ENCODE measurements around the gene PCK1.

PCK1 gene

GRCh38 chr20:57559658-57560553 lies 1.0 kb upstream of the PCK1 start:
- DNase-seq (ENCODE audit: low read depth in 2 of 2, low spot score in 1 of 2), result no peak

GRCh38 chr20:57561356-57562279 lies 708 bp downstream of the PCK1 start:
- no peak for DNase-seq (ENCODE audit: low read depth in 2 of 2, low spot score in 1 of 2)

GRCh38 chr20:57562541-57563465 lies 1.9 kb downstream of the PCK1 start:
- DNase-seq (ENCODE audit: low read depth in 2 of 2, low spot score in 1 of 2), result no peak

- DNase-seq (ENCODE audit: low read depth in 2 of 2, low spot score in 1 of 2), result no peak
Measured at GRCh38 chr20:57563522-57563921, 2.6 kb downstream of the PCK1 start.

GRCh38 chr20:57564180-57564802 lies 3.4 kb downstream of the PCK1 start:
- DNase-seq (ENCODE audit: low read depth in 2 of 2, low spot score in 1 of 2), result no peak

GRCh38 chr20:57564951-57565642 lies 4.2 kb downstream of the PCK1 start:
- DNase-seq (ENCODE audit: low read depth in 2 of 2, low spot score in 1 of 2), result no peak

GRCh38 chr20:57566399-57566798 lies 5.5 kb downstream of the PCK1 start:
- DNase-seq (ENCODE audit: low read depth in 2 of 2, low spot score in 1 of 2), result no peak

- no peak for DNase-seq (ENCODE audit: low read depth in 2 of 2, low spot score in 1 of 2)
Measured at GRCh38 chr20:57566803-57567459, 6.0 kb downstream of the PCK1 start.

GRCh38 chr20:57567471-57568079 lies 6.7 kb downstream of the PCK1 start:
- DNase-seq (ENCODE audit: low read depth in 2 of 2, low spot score in 1 of 2), result no peak

GRCh38 chr20:57568088-57568896 lies 7.4 kb downstream of the PCK1 start:
- no peak for DNase-seq (ENCODE audit: low read depth in 2 of 2, low spot score in 1 of 2)

GRCh38 chr20:57568960-57569359 lies 8.1 kb downstream of the PCK1 start:
- no peak for DNase-seq (ENCODE audit: low read depth in 2 of 2, low spot score in 1 of 2)

- DNase-seq (ENCODE audit: low read depth in 2 of 2, low spot score in 1 of 2), result no peak
Measured at GRCh38 chr20:57570145-57570850, 9.4 kb downstream of the PCK1 start.

GRCh38 chr20:57570920-57571319 lies 10.0 kb downstream of the PCK1 start:
- no peak for DNase-seq (ENCODE audit: low read depth in 2 of 2, low spot score in 1 of 2)

- no peak for DNase-seq (ENCODE audit: low read depth in 2 of 2, low spot score in 1 of 2)
Measured at GRCh38 chr20:57571782-57572416, 11.0 kb downstream of the PCK1 start.

- DNase-seq (ENCODE audit: low read depth in 2 of 2, low spot score in 1 of 2), result no peak
Measured at GRCh38 chr20:57573242-57573641, 12.3 kb downstream of the PCK1 start.

GRCh38 chr20:57573894-57574293 lies 13.0 kb downstream of the PCK1 start:
- no peak for DNase-seq (ENCODE audit: low read depth in 2 of 2, low spot score in 1 of 2)

- DNase-seq (ENCODE audit: low read depth in 2 of 2, low spot score in 1 of 2), result no peak
Measured at GRCh38 chr20:57574954-57575353, 14.0 kb downstream of the PCK1 start.

Measured in stimulated activated CD8-positive, alpha-beta memory T cell treated with anti-CD3 and anti-CD28 coated beads, Interleukin-4, amount 100 ng/mL, for 4 hours (primary cell).